NK-92 treated with Interleukin-12 subunit alpha and Interleukin-12 subunit beta, amount 100 ng/mL, for 24 hours (cell line): ENCODE measurements around the gene SHISAL1.

Source experiments
- DNase-seq: peaks from one replicate; lab custom pipeline; 2025; lab: John Stamatoyannopoulos, UW

The SHISAL1 gene

DNA sequence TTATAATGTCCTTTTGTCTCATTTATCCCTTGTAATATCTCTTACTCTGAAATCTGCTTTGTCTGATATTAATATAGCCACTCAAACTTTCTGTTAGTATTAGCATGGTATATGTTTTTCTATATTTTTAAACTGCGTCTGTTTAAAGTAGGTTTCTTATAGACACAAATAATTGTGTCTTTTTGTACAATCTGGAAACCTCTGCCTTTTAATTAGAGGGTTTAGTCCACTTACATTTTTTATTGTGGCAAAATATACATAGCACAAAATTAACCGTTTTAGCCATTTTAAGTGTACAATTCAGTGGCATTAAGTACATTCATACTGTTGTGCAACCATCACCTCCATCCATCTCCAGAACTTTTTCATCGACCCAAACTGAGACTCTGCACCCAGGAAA, 103.4 kb downstream of the SHISAL1 start:
- no peak for DNase-seq

DNA sequence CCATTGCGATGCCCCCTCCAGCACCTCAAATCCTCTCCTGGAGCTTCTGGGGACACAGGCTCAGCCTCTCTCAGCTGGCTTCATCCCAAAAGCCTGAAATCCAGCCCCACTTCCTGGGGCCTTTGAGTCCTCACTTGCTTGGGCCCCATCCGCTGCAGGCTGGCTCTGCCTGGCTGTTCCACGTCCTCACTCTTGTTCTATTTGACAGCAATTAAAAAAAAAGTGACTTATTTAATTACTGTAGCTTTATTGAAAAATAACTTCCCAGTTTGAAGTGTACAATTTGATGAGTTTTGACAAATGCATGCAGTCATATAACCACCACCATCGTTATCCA, 104.8 kb downstream of the SHISAL1 start:
- no peak for DNase-seq

DNA sequence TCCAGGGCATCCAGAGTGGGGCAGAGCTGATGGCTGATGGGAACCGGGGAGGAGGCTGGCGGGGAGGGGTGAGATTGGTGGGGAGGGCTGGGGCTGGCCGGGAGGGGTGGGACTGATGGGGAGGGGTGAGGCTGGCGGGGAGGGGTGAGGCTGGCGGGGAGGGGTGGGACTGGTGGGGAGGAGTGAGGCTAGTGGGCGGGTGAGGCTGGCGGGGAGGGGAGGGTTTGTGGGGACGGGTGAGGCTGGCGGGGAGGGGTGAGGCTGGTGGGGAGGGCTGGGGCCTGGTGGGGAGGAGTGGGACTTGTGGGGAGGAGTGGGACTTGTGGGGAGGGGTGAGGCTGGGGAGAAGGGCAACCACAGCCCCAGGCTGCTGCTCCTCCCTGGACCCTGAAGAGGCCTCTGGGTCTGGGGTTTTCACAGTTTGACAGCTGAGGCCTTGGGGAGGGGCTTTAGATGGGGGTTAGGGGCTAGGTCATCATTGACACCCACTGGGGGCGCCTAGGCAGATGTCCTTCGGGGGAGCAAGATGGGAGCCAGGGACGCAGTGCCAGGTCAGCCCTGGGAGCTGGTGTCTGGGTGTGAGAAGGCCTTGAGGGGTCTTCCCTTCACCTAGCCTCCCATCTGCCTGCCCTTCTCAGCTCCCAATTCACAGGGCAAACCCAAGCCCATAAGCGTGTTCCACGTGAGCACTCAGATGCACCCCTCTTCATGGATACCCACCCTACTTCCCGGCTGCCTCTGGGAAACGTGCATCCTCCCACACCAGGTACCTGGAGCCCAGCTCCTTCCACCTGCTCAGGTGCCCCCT, 105.4 kb downstream of the SHISAL1 start:
- no peak for DNase-seq

DNA sequence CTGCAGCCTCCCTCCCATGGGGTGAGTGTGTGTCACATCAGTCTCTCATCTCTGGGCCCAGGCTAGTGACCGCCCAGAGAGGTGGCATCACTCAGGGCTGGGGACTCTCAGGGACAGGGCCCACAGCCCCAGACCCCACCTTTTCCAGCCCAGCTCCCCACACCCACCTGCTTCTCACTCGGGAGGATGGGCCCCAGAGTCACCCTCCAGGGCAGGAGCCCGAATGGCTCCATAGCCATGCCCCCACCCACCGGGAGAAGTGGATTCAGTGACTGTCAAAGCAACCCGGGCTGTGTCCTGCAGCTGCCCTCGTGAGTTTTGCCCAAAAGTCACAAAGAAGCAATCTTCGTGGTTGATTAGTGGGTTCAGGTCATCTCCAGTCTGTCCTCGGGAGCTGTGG, 106.1 kb downstream of the SHISAL1 start:
- no peak for DNase-seq

DNA sequence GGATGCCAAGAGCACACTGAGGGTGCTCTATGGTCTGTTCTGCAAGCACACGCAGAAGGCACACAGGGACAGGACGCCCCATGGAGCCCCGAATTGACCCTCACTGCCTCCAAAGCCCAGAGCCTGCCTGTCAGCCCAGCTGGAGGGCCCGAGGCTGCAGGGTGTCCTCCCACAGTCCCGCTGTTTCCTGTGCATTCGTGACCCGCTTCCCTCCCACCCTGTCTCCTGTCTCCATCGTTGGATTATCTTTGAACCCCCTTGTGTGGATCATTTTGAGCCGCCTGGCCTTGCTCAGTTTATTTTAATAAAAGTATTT, 106.5 kb downstream of the SHISAL1 start:
- DNase-seq, result no peak

DNA sequence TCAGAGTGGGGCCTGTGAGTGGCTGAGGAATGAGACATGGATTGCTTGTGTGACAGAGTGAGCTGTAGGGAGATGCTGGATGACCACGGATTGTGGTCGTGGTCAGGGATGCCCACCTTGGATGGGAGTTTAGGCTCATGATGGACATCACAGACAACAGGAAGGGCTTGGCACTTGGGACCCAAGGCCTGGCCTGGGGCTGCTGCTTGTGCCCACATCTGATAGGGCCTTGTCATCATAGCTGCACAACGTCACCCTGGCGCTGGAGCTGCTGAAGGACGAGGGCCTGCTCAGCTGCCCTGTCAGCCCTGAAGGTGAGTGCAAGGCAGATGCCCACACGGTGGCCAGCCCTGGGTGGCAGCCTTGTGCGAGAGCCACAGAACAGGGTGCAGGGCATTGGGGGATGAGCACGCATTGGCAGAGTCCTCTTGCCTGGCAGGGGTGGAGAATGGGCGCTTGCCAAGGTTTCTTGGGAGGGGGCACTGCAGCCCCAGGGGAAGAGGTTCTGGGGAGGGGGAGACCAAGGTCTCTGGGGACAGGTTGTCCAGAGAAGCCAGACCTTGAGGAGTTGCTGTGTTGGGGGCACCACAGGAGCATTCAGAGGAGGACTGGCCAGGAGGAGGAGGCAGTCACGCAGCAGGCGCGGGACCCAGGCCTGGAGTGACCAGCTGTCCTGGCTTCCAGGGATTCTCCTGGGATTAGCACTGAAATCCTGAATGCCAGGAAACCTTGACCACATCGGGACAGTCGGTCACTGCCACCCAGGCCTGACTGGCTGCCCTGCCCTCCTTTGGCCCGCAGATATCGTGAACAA, 107.0 kb downstream of the SHISAL1 start:
- no peak for DNase-seq

DNA sequence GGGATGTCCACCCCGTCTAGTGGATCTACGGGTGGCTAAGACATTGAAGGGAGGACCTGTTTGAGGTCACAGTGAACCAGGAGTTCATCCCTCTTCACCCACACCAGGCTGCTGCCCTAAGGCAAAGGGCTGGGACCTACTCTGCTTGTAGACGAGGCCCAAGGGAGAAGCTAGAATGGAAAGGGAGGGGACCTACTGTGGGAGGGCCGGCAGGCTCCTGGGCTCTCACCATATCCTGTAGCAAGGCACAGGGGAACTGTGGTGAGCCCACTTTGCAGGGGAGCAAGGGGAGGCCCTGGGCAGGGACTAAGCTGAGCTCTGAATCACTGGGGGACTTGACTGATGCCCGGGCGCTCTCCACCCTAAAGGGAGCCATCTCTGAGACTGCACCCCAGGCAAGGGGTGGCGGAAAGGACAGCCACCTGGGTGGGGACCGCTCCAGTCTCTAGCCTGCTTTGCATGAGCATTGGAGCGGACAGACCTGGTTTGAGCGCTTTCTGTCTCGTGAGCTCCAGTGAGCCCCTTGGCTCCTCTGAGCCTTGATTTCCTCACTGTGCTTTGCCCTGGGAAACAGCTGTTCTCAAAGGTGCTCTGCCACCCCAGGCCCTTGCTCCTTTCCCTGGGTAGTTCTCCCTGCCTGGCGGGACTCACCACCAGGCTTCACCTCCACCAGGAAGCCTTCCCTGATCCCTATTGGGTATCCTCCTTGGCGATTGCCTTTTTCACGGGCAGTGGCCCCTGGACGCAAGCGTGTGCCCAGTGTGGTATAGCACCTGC, 107.8 kb downstream of the SHISAL1 start:
- no peak for DNase-seq

DNA sequence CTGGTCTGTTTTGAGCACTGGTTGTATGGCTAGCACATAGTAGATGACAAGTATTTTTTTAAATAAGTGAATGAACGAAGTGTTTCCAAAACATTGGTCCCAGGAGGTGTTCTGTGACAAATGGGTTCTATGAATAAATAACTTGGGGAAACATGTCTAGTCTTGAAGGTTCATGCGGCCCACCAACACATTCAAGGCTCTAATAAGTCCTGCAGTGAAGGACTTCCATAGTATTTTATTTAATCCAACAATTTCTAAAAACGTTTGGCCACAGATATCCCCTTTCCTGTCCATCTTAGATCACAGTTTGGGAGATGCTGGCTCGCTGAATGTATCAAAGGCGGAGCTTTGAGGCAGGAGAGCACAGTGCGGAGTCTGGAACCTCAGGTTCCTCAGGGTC, 109.5 kb downstream of the SHISAL1 start:
- DNase-seq, result no peak

DNA sequence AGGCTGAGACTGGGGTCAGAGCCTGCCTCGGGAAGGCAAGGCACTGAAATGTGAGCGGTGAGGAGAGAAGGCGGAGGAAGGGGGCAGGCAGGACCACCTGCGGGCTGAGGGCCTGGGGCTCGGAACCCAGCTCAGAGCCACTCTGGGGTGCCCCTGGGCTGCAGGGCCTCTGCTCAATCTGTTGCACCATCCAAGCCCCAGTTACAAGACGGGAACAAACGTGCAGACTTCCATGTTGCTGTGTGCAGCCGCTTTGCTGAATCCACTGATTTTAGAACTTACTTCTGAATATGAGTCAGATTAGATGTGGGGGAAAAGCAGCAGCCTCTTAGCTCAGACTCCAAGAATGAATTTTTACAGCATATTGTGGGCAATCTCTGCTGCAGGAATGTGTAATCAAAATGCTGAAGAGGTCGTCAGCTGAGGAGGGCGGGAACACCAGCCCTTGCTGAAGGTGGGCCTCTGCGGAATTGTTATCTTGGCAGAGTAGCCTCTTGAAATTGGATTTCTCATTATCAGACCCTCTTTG, 110.4 kb downstream of the SHISAL1 start:
- no peak for DNase-seq

DNA sequence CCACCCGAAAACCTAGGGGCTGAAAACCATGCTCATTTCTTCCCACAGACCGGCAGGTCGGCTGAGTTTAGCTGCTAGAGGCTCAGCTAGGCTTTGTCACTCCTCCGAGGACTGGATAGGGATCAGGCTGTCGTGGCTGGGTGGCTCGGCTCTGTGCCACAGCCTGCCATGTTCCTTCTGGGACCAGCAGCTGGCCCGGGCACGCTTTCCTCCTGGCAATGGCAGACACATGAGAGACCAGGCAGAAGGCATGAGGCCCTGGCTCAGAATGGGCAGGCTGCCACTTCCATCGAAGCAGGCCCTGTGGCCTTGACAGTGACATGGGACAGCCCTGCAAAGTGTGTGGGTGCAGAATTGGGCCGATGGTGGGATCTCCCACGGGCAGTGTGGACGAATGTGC, 111.1 kb downstream of the SHISAL1 start:
- no peak for DNase-seq

DNA sequence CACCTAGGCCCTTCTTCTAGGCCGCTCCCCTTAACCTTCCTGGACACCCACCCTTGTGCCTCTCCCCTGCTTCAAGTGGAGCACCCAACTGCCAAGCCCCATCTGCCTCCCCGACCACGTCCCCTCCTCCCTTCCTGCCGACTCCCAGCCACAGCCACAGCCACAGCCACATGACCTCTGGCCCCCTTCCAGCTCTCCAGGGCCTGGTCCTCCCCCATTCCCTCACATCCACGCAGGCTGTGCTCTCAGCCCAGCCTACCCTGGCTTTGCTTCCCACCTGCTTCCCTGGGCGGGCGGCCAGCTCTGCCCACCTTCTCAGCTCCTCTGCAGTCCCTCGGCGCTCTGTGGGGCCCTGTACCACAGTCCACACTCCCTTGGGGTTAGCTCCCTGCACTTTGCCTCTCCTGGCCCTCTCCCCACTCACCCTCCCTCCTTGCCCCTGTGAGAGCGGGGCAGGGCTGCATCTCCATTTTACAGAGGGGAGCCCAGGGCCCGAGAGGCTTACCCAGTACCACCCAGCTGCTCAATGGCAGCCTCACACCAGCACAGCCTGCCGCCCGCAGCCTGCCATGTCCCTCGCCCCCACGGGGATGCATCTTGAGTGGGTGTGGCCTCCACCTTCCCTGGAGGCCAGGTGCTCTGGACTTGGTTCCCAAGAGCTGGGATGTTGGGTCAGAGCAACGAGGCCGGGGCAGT, 111.7 kb downstream of the SHISAL1 start:
- DNase-seq, result no peak

DNA sequence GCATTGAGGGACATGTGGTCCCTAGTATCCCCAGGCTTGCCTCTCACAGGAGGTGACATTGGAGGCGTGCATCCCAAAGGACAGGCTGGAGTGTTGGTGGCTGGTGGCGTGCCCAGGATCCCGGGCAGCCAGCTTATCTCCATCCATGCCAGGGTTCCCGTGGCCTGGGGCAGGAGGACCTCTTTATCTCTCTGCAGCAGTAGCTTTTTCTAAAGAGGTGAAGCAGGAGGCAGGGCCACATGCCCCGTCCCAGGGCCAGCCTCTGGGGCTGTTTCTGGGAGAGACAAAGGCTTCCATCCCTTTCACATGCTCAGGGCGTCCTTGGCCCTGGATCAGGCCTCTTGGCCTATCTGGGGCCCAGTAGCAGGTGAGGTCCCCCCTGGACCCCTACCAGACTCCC, 112.3 kb downstream of the SHISAL1 start:
- DNase-seq, result no peak

DNA sequence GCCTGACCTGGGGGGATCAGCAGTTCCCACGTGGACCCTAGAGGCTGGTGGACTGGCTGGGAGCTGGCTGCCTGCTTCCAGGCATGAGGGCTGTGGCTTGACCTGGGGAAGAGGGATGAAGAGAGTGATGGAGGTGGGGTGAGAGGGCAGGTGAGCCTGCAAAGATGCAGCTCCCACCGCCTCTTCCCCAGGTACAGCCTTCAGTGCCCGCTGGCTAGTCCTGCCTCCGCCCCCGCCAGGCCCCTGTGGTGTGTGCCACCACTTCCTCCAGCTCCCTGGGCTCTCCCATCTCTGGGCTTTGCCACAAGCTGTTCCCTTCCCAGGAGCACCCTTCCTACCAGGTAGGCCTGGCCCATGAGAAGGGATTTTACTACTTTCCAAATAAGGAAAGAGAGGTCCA, 112.9 kb downstream of the SHISAL1 start:
- no peak for DNase-seq

DNA sequence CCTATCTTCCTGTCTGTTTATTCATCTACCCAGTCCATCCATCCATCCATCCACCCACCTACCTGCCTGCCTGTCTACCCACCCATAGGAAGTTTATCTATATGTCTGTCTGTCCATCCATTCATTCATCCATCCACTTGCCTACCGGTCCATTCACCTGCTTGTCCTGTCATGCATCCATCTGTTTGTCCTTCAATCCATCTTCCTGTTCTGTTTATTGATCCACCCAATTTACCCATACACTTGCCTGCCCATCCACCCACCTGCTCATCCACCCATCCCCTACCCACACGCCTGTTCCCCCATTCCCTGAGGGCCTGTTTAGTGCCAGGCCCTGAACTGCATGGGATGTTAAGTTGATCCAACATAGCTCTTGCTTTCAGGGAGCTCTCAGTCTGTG, 113.6 kb downstream of the SHISAL1 start:
- no peak for DNase-seq

DNA sequence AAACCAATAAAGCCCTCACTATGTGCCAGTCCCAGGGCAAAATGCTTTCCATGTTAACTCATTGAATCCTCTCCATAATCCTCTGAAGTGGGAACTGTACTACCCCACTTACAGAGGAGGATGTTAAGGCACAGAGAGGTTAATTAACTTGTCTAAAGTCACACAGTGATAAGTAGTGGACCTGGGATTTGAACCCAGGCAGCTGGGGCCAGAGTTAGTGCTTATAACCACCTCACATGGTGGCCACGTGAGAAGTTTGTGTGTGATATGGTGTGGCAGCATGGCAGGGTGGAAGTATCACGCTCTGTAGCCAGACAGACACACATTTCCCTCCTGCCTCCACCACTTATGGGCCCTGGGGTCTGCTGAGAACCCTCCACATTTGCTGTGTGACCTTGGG, 115.5 kb downstream of the SHISAL1 start:
- DNase-seq, result no peak

DNA sequence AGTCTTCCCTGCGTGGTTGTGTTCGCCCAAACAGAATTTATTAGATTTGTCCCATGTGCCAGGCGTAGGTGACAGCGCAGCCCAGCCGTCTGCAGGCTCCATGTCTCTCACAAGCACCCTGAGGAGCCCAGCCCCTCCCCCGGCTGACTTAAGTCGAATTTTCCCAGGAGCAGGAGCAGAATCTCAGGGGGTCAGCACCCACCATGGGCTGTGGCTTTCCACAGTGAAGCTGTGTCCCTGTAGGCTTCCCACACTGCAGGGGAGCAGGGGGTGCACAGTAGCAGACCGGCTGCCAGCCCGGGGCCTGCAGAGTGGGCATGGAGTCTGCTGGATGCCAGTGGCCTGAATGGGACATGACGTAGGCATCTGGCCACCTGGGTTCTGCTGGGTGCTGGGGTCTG, 116.0 kb downstream of the SHISAL1 start:
- no peak for DNase-seq

DNA sequence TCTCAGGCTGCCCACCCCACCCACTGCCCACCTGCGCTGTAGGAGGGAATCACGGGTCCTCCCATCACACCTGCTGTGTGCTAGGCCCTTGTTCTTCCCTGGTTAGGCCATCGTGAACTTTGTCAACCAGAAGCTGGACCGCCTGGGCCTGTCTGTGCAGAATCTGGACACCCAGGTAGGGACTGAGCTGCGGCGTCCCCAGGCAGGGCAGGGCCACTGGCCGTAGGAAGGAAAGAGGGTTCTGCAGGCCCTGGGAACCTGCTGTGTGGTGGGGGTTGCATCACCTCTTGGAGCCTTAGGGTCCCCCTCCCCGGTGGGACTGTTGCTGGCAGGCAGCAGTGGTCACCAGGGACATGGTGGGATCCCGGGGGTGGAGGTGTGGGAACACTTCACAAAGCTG, 116.5 kb downstream of the SHISAL1 start:
- no peak for DNase-seq

DNA sequence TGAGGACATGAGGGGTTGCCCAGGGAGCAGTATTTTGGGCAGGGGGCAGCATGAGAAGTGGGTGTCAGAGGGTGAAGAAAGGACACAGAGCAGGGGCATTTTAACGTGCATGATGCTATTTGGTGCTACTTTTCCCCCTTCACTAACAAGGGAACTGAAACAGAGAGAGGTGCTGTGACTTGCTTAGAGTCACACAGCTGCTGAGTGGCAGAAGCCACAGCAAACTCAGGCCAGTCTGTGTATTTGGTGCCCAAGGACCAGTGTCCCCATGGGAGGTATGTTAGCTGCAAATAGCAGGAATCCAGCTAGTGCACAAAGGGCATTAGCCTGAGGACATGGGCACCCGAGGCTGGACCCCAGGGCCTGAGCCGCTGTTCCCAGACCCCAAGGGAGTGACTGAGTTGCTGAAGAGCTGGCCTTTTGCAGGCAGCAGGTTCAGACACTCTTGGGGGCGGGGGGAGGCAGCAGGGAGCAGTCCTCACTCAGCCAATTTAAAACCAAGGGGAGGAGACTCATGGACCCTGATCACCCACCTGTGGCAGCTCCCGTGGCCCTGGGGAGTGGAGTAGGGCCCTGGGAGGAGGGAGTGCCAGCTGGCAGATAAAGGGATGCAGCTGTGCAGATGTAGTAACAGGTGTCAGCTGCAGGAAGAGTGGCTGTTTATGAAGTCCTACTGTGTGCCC, 117.4 kb downstream of the SHISAL1 start:
- no peak for DNase-seq

DNA sequence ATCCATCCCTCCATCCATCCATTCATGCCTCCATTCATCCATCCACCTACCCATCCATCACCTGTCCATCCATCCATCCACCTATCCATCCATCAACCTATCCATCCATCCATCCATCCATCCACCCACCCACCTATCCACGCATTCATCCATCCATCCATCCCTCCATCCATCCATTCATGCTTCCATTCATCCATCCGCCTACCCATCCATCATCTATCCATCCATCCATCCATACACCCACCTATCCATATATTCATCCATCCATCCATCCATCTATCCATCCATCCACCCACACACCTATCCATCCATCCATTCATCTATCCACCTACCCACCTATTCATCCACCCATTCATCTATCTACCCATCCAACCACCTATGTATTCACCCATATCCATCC, 118.2 kb downstream of the SHISAL1 start:
- DNase-seq, result no peak
